ENCODE results near the gene NCMAP.

GRCh38 chr1:24588573-24588972, 32.7 kb downstream of the NCMAP start:
- TF ChIP-seq, protein P1, sequence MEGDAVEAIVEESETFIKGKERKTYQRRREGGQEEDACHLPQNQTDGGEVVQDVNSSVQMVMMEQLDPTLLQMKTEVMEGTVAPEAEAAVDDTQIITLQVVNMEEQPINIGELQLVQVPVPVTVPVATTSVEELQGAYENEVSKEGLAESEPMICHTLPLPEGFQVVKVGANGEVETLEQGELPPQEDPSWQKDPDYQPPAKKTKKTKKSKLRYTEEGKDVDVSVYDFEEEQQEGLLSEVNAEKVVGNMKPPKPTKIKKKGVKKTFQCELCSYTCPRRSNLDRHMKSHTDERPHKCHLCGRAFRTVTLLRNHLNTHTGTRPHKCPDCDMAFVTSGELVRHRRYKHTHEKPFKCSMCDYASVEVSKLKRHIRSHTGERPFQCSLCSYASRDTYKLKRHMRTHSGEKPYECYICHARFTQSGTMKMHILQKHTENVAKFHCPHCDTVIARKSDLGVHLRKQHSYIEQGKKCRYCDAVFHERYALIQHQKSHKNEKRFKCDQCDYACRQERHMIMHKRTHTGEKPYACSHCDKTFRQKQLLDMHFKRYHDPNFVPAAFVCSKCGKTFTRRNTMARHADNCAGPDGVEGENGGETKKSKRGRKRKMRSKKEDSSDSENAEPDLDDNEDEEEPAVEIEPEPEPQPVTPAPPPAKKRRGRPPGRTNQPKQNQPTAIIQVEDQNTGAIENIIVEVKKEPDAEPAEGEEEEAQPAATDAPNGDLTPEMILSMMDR (IDR thresholded peaks at IDR 0.05): no peak
- TF ChIP-seq POLR2AphosphoS5 (IDR thresholded peaks at IDR 0.05) (no peak), POLR2A (IDR thresholded peaks at IDR 0.05) (no peak)

Data from sigmoid colon (tissue), 4 donors.